HL-60 (cell line): Measurements from ENCODE around the gene MORC3.

Experiments used
- CTCF ChIP-seq: IDR thresholded peaks from one replicate; pipeline ENCODE4 v1.5.1; 2011; ENCODE audit warnings: low read length, control low read depth, inconsistent platforms; ENCODE audit not compliant: insufficient read depth
- GABPA ChIP-seq: IDR thresholded peaks from 2 replicates; pipeline ENCODE4 v1.6.1; 2012; ENCODE audit warnings: low read depth
- POLR2AphosphoS5 ChIP-seq: IDR thresholded peaks from 2 replicates; pipeline ENCODE4 v1.6.1; 2012; ENCODE audit warnings: low read depth
- REST ChIP-seq: IDR thresholded peaks from 2 replicates; pipeline ENCODE4 v1.6.1; 2012; ENCODE audit warnings: low read depth; ENCODE audit not compliant: insufficient replicate concordance

DNA sequence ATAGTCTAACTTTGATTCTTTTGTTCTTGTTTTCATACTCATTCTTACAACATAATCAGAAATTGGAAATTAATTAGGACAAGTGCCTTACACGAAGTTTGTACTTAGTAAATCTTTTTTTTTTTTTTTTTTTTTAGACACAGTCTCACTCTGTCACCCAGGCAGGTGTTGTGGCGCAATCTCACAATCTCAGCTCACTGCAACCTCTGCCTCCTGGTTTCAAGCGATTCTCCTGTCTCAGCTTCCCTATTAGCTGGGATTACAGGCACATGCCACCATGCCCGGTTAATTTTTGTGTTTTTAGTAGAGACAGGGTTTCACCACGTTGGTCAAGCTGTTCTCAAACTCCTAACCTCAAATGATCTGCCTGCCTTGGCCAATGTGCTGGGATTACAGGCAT lies 77.6 kb downstream of the MORC3 start:
- TF ChIP-seq CTCF, result no peak
- no peak for TF ChIP-seq POLR2AphosphoS5
- TF ChIP-seq GABPA, result no peak
- TF ChIP-seq REST, result no peak
